Suppressor macrophage treated with lipopolysaccharide for 1 hour (primary cell): Measurements from ENCODE around the gene PLBD1.

Source experiments
- DNase-seq, 3 donors: peaks; one replicate each; pipeline ENCODE4 v3.0.0-alpha.2; 2020 to 2022

PLBD1 gene

GRCh38 chr12:14564336-14564959 is 3.2 kb downstream of the PLBD1 start:
- DNase-seq, result no peak

- DNase-seq, result no peak
These were observed 4.6 kb downstream of the PLBD1 start for GRCh38 chr12:14563046-14563445.

GRCh38 chr12:14562279-14562678 is 5.4 kb downstream of the PLBD1 start:
- peak; percentile 27 to 70 (median 69) for DNase-seq

GRCh38 chr12:14561677-14562238 is 5.9 kb downstream of the PLBD1 start:
- no peak for DNase-seq

GRCh38 chr12:14560904-14561574 is 6.6 kb downstream of the PLBD1 start:
- no peak for DNase-seq

GRCh38 chr12:14558473-14558959 is 9.2 kb downstream of the PLBD1 start:
- DNase-seq, result peak; percentile 30 to 68 (median 49)

- DNase-seq, result no peak
These were observed 9.7 kb downstream of the PLBD1 start for GRCh38 chr12:14557966-14558365.

- DNase-seq, result peak; percentile 93 to 96 (median 94)
These were observed 13.2 kb downstream of the PLBD1 start for GRCh38 chr12:14554281-14555007.

GRCh38 chr12:14548609-14549008 is 19.1 kb downstream of the PLBD1 start:
- DNase-seq, result no peak

- DNase-seq, result no peak
These were observed 20.1 kb downstream of the PLBD1 start for GRCh38 chr12:14547571-14547970.

- DNase-seq, result no peak
These were observed 22.2 kb downstream of the PLBD1 start for GRCh38 chr12:14545144-14546124.

- DNase-seq, result no peak
These were observed 26.8 kb downstream of the PLBD1 start for GRCh38 chr12:14540801-14541462.

- DNase-seq, result no peak
These were observed 30.6 kb downstream of the PLBD1 start for GRCh38 chr12:14537088-14537487.

- DNase-seq, result no peak
These were observed 35.5 kb downstream of the PLBD1 start for GRCh38 chr12:14532152-14532551.

- no peak for DNase-seq
These were observed 41.7 kb downstream of the PLBD1 start for GRCh38 chr12:14525964-14526363.

GRCh38 chr12:14521822-14522221 is 45.9 kb downstream of the PLBD1 start:
- DNase-seq, result no peak

GRCh38 chr12:14514946-14515345 is 52.7 kb downstream of the PLBD1 start:
- peak in 1 of 3 donors; percentile 5 for DNase-seq

- DNase-seq, result peak; percentile 41 to 56 (median 46)
These were observed 53.4 kb downstream of the PLBD1 start for GRCh38 chr12:14514154-14514842.

GRCh38 chr12:14510574-14510973 is 57.1 kb downstream of the PLBD1 start:
- DNase-seq, result no peak

- DNase-seq, result no peak
These were observed 61.8 kb downstream of the PLBD1 start for GRCh38 chr12:14505626-14506596.
